Measurements from ENCODE around the gene EXOSC5. TPM values are rescaled to one million over a fixed set of nuclear protein-coding genes. Genes with fewer than 3 reads are reported as not detected.

Gene EXOSC5
- total RNA-seq, 2 experiments from 2014 or later: 40.0 to 55.8 TPM

GRCh38 chr19:41399091-41399490 is 1.9 kb upstream of the EXOSC5 start:
- Histone ChIP-seq H2AFZ (ENCODE audit: low read length) (no peak overlapping the region), H3K4me2 (ENCODE audit: low read length) (peak overlapping the region; percentile 87), H3K79me2 (ENCODE audit: insufficient read depth, low read depth, low read length) (peaks cover 34% of the 10 kb centered on the region), H3K9me3 (ENCODE audit: low read length) (no peaks in the 10 kb centered on the region), H3K27ac (ENCODE audit: low read depth, low read length, poor library complexity, severe bottlenecking) (no peak overlapping the region), H3K4me1 (ENCODE audit: insufficient read depth, low read length, poor library complexity, severe bottlenecking) (peaks cover 29% of the 10 kb centered on the region), H3K4me3 (ENCODE audit: low read depth, low read length, poor library complexity, severe bottlenecking) (peak overlapping the region; percentile 96), H3K36me3 (ENCODE audit: insufficient read depth, low read length) (peaks cover 3% of the 10 kb centered on the region; the same call in 1 of the 2 replicates), H4K20me1 (ENCODE audit: insufficient read depth, low read length) (no peaks in the 10 kb centered on the region), H3K9me2 (ENCODE audit: insufficient read depth, low read length) (no peaks in the 10 kb centered on the region)
- POLR2A ChIA-PET: interaction anchor here (0.9 kb wide), 1 partner anchor 35 kb away, joined by 3 read pairs; the partner anchor contains the start of gene B9D2
- CTCF ChIA-PET (ENCODE audit: unreplicated experiment): no interaction called here
- BruUV-seq (replicated peaks): no TSS peak
- intact Hi-C loops (cut with micrococcal nuclease; ENCODE audit: unreplicated experiment): no loop called here
- DNase-seq (ENCODE audit: low spot score): no peak
- TF ChIP-seq CTCF (conservative IDR thresholded peaks at IDR 0.05; ENCODE audit: low read length) (no peak), EZH2phosphoT487 (IDR thresholded peaks at IDR 0.05; ENCODE audit: borderline replicate concordance, low read depth, low read length) (no peak)

GRCh38 chr19:41398598-41398997 is 1.4 kb upstream of the EXOSC5 start:
- no peak for DNase-seq (ENCODE audit: low spot score)
- BruUV-seq (replicated peaks): no TSS peak
- intact Hi-C loops (cut with micrococcal nuclease; ENCODE audit: unreplicated experiment): no loop called here
- H2AFZ ChIP-seq (ENCODE audit: low read length): no peak overlapping the region
- no peak for TF ChIP-seq EZH2phosphoT487 (IDR thresholded peaks at IDR 0.05; ENCODE audit: borderline replicate concordance, low read depth, low read length)
- TF ChIP-seq CTCF (conservative IDR thresholded peaks at IDR 0.05; ENCODE audit: low read length): no peak
- H3K27ac ChIP-seq (ENCODE audit: low read depth, low read length, poor library complexity, severe bottlenecking): no peak overlapping the region
- peaks cover 34% of the 10 kb centered on the region for H3K79me2 ChIP-seq (ENCODE audit: insufficient read depth, low read depth, low read length)
- H3K9me2 ChIP-seq (ENCODE audit: insufficient read depth, low read length): no peaks in the 10 kb centered on the region
- CTCF ChIA-PET (ENCODE audit: unreplicated experiment): no interaction called here
- H3K4me1 ChIP-seq (ENCODE audit: insufficient read depth, low read length, poor library complexity, severe bottlenecking): peaks cover 29% of the 10 kb centered on the region
- H3K4me2 ChIP-seq (ENCODE audit: low read length): peak overlapping the region; percentile 87
- POLR2A ChIA-PET: interaction anchor here (0.9 kb wide), 1 partner anchor 35 kb away, joined by 3 read pairs; the partner anchor contains the start of gene B9D2
- H4K20me1 ChIP-seq (ENCODE audit: insufficient read depth, low read length): no peaks in the 10 kb centered on the region
- peak overlapping the region; percentile 96 for H3K4me3 ChIP-seq (ENCODE audit: low read depth, low read length, poor library complexity, severe bottlenecking)
- H3K9me3 ChIP-seq (ENCODE audit: low read length): no peaks in the 10 kb centered on the region
- peaks cover 3% of the 10 kb centered on the region; the same call in 1 of the 2 replicates for H3K36me3 ChIP-seq (ENCODE audit: insufficient read depth, low read length)

GRCh38 chr19:41398050-41398418 is 875 bp upstream of the EXOSC5 start:
- H4K20me1 ChIP-seq (ENCODE audit: insufficient read depth, low read length): no peaks in the 10 kb centered on the region
- peak overlapping the region; percentile 87 for H3K4me2 ChIP-seq (ENCODE audit: low read length)
- H3K9me2 ChIP-seq (ENCODE audit: insufficient read depth, low read length): no peaks in the 10 kb centered on the region
- peaks cover 29% of the 10 kb centered on the region for H3K4me1 ChIP-seq (ENCODE audit: insufficient read depth, low read length, poor library complexity, severe bottlenecking)
- CTCF ChIA-PET (ENCODE audit: unreplicated experiment): no interaction called here
- no TSS peak for BruUV-seq (replicated peaks)
- DNase-seq (ENCODE audit: low spot score): no peak
- H3K79me2 ChIP-seq (ENCODE audit: insufficient read depth, low read depth, low read length): peaks cover 34% of the 10 kb centered on the region
- H2AFZ ChIP-seq (ENCODE audit: low read length): peak overlapping the region; percentile 84
- H3K9me3 ChIP-seq (ENCODE audit: low read length): no peaks in the 10 kb centered on the region
- no peak for TF ChIP-seq CTCF (conservative IDR thresholded peaks at IDR 0.05; ENCODE audit: low read length)
- no peak for TF ChIP-seq EZH2phosphoT487 (IDR thresholded peaks at IDR 0.05; ENCODE audit: borderline replicate concordance, low read depth, low read length)
- POLR2A ChIA-PET: interaction anchor here (0.9 kb wide), 1 partner anchor 34 kb away, joined by 3 read pairs; the partner anchor contains the start of gene B9D2
- intact Hi-C loops (cut with micrococcal nuclease; ENCODE audit: unreplicated experiment): no loop called here
- H3K27ac ChIP-seq (ENCODE audit: low read depth, low read length, poor library complexity, severe bottlenecking): peak overlapping the region; percentile 59
- H3K4me3 ChIP-seq (ENCODE audit: low read depth, low read length, poor library complexity, severe bottlenecking): peak overlapping the region; percentile 96
- peaks cover 3% of the 10 kb centered on the region; the same call in 1 of the 2 replicates for H3K36me3 ChIP-seq (ENCODE audit: insufficient read depth, low read length)
